SK-N-SH (cell line): ENCODE data around the gene PKD1.

Experiments
- CHD2 ChIP-seq: fragments of 150-350 bp; IDR thresholded peaks from 2 replicates; pipeline ENCODE4 v1.6.1; 2018; ENCODE audit warnings: low read length; ENCODE audit not compliant: partially characterized antibody
- CTCF ChIP-seq: fragments of 200-600 bp; sonication (generic); IDR thresholded peaks from 2 replicates; pipeline ENCODE4 v1.6.1; 2017; ENCODE audit warnings: antibody characterized with exemption, mild to moderate bottlenecking, moderate library complexity
- ELF1 ChIP-seq: IDR thresholded peaks from 2 replicates; pipeline ENCODE4 v1.4.0; 2012
- MAX ChIP-seq: IDR thresholded peaks from 2 replicates; pipeline ENCODE4 v1.4.0; 2012; ENCODE audit warnings: low read depth
- NRF1 ChIP-seq: IDR thresholded peaks from 2 replicates; pipeline ENCODE4 v1.6.1; 2012; ENCODE audit warnings: low read depth, mild to moderate bottlenecking, low read length
- PBX3 ChIP-seq: IDR thresholded peaks from 2 replicates; pipeline ENCODE4; 2012
- RAD21 ChIP-seq: IDR thresholded peaks from 2 replicates; pipeline ENCODE4 v1.6.1; 2012; ENCODE audit warnings: mild to moderate bottlenecking, low read length
- RXRA ChIP-seq: IDR thresholded peaks from 2 replicates; pipeline ENCODE4 v1.4.0; 2012; ENCODE audit warnings: low read depth, mild to moderate bottlenecking, borderline replicate concordance
- SIN3A ChIP-seq: IDR thresholded peaks from 2 replicates; pipeline ENCODE4 v1.6.1; 2012; ENCODE audit warnings: low read depth, mild to moderate bottlenecking, low read length, moderate library complexity, borderline replicate concordance
- YY1 ChIP-seq: IDR thresholded peaks from 2 replicates; pipeline ENCODE4 v1.4.0; 2012; ENCODE audit warnings: low read depth, mild to moderate bottlenecking
- ZBTB33 ChIP-seq: IDR thresholded peaks from 2 replicates; pipeline ENCODE4 v1.4.0; 2012; ENCODE audit warnings: low read depth, borderline replicate concordance

GRCh38 chr16:2096853-2097595 is 38.7 kb downstream of the PKD1 start:
- TF ChIP-seq CTCF (no peak), SIN3A (no peak), ZBTB33 (no peak), YY1 (no peak), RXRA (no peak), ELF1 (no peak), NRF1 (no peak), MAX (no peak), RAD21 (no peak), CHD2 (no peak), PBX3 (no peak)
